HG02840 (cell line): ENCODE data around the gene SNAP25.

Experiments
- ATAC-seq: cut with Tn5 transposase; IDR thresholded peaks from one replicate; pipeline ENCODE4 v1.9.1; 2021; ENCODE audit warnings: mild to moderate bottlenecking, moderate library complexity, moderate number of reproducible peaks; ENCODE audit not compliant: unreplicated experiment, low FRiP score

Gene SNAP25

DNA sequence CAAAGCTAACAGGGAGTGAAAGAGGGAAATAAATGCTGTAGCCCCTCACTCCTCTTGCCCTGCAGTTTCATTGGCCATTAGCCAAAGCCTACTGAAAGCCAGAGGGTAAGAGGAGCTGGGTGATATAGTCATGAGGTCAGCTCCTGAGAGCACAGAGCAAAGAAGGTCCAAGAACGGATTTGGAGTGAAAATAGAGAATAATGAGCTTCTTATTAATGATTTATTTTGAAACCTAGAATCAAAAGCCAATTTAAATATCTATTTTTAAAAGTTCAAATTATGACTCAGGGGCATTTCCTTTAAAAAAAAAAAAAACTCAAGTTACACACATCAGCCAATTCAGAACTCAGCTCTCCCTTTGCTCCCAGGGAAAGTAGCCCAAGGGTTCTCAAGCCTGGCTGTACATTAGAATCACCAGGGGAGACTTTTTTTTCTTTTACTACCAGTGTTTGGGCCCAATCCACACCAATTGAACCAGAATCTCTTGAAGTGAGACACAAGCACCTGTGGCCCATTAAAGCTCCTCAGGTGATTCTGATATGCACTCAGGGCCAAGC, 79.1 kb downstream of the SNAP25 start:
- ATAC-seq: no peak

DNA sequence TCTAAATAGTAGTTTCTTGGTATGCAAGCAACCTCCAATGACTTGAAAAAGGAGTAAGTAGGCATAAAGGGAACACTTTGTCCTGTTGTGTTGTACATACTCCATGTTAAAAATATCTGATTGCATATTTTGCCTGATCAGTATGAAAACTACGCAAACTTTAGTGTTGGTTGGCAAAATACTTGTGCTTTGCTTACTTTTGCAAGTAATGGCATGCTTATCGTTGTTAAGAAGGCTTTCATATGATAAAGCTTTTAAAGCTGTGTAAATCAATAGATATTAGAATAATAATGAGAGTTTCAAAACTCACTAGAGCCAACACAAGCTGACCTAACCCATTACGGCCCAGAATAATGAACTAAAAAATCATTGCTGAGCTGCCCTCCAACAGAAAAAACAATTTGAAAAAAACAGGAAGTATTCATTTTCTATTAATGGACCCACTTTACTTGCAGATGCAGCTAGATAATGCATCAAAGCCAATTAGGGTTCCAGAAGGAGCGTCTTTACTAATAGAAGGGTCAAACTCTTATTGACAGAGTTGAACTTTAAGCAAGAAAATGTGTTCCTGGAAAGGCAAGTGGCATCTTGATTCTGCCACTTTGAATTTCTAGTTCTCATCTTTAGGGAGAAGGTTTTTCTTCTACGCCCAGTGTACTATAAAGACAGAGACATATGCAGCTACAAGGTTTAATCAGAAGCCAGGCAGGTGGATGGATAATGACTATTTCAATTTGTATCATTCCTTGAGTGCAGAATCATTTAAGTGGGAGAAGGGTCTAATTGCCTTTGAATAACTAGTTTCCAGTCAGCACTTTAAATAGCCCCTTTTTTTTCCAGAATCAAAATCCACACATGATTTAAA, 82.2 kb downstream of the SNAP25 start:
- ATAC-seq: no peak

- ATAC-seq: no peak
Observed at GRCh38 chr20:10303852-10304251, 85.2 kb downstream of the SNAP25 start.

GRCh38 chr20:10304471-10305046, 85.9 kb downstream of the SNAP25 start:
- ATAC-seq: no peak

DNA sequence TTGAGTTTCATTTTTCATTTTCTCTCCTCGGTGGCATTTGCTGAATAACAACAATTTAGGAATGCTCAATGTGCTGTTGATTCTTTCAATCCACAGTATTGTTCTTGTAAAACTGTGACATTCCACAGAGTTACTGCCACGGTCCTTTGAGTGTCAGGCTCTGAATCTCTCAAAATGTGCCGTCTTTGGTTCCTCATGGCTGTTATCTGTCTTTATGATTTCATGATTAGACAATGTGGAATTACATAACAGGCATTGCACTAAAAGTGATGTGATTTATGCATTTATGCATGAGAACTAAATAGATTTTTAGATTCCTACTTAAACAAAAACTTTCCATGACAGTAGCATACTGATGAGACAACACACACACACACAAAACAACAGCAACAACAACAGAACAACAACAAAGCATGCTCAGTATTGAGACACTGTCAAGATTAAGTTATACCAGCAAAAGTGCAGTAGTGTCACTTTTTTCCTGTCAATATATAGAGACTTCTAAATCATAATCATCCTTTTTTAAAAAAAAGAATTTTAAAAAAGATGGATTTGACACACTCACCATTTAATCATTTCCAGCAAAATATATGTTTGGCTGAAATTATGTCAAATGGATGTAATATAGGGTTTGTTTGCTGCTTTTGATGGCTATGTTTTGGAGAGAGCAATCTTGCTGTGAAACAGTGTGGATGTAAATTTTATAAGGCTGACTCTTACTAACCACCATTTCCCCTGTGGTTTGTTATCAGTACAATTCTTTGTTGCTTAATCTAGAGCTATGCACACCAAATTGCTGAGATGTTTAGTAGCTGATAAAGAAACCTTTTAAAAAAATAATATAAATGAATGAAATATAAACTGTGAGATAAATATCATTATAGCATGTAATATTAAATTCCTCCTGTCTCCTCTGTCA, 88.1 kb downstream of the SNAP25 start:
- no peak for ATAC-seq

DNA sequence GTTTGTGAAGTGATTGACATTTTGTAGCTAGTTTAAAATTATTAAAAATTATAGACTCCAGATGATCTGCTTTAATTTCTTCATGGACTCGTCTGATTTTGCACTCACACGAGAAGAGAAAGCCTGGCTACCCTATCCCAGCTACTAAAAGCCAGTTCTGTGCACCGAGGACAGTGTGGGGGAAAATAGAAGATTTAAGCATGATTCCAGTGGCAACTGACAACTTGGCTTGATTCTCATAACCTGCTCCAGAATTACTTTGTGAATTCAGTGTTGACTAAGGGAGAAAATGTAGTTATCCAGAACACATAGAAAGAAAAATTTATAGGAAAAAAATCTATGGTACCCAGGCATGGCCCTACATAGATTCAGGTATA, 88.7 kb downstream of the SNAP25 start:
- no peak for ATAC-seq

DNA sequence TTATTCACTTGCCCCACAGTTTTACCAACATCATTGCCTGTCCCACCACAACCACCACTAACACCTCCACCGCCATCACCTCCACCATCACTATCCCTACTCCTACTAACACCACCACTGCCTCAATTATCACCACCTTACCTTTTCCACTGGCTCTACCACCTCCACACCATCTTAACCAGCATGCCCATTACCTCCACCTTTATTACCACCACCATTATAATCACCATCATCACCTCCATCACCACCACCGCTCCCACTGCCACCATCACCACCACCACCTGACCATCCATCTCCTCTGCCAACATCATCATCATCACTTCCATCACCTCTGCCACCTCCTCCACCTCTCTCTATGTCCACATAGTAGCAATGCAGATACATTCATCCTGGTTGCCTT, 90.0 kb downstream of the SNAP25 start:
- no peak for ATAC-seq

DNA sequence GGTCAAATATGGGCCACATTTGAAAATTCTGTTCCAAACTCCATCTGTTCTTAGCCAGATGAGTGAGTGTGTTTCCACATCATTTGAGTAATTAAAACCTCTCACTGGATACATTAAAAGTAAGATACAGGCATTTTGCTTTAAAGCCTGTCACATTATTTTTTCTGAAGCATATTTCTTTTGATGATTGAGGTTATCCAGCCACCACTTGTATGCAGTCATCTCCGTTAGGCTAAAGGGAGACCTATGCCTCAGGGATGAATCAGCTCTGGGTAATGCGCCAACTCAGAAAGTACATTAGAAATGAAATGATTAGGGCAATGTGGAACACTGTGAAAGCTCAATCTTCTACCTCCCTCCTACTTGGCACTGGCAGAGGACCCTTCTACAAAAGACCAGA, 90.7 kb downstream of the SNAP25 start:
- ATAC-seq: no peak

DNA sequence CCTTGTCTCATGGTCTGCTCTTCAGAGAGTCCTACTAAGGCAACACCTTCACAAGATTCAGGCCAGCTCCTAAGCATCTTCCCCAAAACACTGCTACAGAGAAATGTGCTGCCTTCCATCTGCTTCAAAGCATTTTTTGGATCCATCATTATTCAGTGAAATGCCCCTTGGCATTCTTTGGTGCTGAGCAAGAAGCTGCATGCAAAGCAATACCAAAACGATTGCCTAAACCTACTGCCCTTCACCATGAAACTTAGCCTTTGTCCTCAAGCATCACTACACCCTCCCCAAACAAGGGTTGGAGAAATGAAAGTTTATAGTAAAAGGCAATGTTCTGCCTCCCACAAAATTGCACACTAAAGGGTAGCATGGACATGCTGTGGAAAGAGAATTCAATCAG, 93.5 kb downstream of the SNAP25 start:
- ATAC-seq: no peak

GRCh38 chr20:10313215-10313614, 94.6 kb downstream of the SNAP25 start:
- no peak for ATAC-seq

GRCh38 chr20:10313701-10314100, 95.1 kb downstream of the SNAP25 start:
- no peak for ATAC-seq

DNA sequence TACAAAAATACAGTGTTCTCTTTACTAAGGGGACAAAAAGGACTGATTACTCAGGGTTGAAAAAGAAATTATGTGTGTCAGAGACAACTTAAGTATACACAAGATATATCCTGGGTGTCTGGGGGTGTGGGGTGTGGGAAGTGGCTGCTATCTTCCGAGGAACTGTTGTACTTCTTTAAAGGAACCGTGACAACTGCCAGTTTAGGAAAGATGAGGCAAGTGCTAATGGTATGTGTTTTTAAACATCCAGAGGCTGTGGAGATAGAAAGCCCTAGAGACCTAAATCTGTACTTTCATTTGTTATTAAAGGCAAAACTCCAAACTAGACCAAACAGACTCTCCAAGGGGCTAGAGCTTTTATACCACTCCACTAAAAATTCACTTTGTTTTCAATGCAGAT, 95.6 kb downstream of the SNAP25 start:
- ATAC-seq: no peak

DNA sequence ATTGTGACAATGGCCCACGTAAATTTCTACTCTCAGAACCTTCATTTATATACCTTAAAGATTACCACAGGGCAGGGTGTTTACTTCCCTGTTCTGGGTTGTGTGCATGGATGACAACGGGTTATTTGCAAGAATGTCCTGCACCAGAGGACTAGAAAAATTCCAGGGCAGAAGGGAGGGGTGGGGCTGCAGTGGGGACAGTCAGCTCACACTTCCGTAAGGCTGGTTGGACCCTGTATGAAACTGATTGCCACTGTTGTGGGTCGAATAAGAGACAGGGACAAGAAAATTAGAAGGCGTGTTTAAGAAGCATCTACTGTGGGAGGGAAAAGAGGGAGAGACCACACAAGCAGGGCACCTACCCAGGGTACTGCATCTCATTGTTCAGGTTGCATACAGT, 96.5 kb downstream of the SNAP25 start:
- no peak for ATAC-seq

- ATAC-seq: no peak
Observed at GRCh38 chr20:10316582-10316981, 98.0 kb downstream of the SNAP25 start.

DNA sequence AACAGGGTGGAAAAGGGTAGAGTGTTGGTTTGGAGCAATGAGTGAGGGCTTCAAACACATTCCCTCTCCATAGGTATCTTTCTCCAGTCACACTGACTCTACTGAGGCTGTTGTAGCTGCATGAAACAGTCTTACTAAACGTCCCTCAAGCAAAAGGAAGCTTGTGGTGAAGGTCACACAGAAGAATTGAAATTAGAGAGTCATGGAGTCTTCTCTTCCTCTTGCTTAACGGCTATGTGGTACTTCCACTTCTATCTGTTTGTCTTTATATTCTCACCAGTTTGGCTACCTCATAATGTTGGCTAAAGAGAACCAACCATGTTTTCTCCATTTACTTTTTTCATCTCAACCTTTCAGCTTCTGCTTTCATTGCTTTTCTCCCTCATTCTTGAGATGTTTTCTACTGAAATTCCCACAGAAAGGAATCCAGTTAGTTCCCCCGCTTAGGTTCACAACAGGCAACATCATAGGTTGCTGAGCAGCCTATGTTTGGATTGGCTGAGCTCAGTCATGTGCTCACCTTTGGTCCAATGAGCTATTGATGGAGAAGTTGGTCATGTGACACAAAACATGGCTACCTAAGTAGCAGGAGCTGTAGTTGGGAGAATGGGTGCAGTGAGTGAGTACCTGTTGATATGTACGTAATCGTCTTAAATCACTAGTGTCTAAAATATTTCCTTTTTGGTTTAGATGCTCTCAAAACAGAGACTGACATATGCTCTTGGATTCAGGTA, 99.8 kb downstream of the SNAP25 start:
- no peak for ATAC-seq

DNA sequence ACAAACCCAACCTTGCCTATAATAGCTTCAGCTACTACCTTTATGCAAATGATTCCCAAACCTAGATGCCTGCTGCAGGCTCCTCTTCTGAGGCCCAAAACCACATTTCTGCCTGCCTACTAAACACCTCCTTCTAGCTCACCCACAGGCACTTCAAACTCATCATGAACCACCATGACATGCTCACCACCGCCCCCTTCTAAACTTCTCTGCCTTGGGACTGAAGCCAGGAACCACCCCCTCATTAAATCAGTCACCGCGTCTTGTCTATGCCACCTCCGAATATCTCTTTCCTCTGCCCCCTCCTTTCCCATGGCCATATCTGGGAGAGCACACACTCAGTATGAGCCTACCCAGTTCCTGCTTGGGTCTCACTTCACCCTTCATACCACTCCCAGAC, 101.2 kb downstream of the SNAP25 start:
- ATAC-seq: no peak

DNA sequence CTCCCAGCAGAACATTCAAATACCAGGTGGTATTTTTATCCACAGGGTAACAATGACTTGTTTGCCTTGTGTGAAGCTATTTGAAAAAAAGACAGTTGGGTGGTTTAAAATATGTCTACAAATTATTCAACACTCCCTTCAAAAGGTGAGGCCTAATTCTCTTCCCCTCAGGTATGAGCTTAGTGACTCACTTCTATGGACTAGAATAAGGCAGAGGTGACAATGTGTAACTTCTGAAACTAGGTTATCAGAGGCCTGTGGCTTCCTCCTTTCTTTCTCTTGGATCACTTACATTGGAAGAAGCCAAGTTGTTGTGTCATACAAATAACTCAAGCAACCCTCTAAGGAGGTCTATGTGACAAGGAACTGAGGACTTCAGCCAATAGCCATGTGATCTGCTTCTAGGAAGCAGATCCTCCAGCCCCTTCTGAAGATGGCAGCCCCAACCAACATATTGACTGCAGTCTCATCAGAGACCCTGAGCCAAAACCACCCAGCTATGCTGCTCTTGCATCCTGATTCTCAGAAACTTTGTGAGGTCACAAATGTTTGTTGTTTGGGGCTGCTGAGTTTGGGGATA, 102.6 kb downstream of the SNAP25 start:
- ATAC-seq: no peak

DNA sequence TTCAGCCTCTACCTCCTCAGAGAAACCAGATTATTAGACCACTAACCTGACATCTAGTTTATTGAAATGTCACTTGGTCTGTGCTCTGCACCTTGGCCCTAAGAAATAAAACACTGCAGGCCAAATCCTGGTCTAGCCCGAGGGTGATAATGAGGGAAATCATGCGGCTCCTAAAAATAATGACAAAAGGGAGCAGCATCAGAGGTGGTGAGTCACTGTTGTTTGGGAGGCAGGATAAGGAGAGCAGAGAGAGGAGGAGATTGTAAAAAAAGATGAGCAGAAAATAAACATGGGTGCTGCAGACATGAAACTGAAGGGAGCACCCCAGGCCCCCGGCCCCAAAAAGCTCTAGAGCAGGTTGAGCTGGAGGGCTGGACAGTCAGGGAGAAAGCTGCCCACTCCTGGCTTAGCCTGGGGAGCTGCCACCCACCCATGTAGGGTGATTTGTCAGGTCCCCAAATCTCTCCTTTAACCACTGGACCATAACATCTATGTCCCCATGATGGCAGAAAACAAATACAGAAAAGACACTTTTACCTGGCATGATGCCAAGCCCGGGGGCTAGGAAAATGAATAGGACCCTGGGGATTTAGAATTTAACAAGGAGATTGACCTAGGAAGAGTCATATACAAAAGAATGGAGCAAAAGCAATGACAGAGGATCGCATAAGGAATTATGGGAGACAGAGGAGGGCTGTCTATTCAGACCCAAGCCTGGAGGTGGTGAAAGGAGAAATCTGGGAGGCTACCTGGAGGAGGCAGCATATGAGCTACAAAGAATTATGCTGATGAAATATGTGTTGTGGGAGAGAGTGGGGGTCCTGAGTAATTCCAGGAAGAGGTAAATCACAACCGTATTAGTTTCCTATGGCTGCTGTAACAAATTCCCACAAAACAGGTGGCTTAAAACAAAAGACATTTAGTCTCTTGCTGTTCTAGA, 103.7 kb downstream of the SNAP25 start:
- ATAC-seq: no peak

GRCh38 chr20:10323729-10324128, 105.1 kb downstream of the SNAP25 start:
- no peak for ATAC-seq
